Astrocyte (in vitro differentiated cells and primary cell): ENCODE measurements around the gene CHGA.

ENCODE experiments used
- EZH2 ChIP-seq: IDR thresholded peaks from 2 replicates; pipeline ENCODE4 v1.6.1; 2012; ENCODE audit warnings: mild to moderate bottlenecking, low read length, inconsistent platforms; ENCODE audit not compliant: insufficient read depth
- TF ChIP-seq, protein P1 (sequence below): IDR thresholded peaks from 2 replicates; pipeline ENCODE4 v1.5.1; 2011; ENCODE audit warnings: low read depth, mild to moderate bottlenecking, inconsistent platforms, low read length, moderate library complexity; ENCODE audit not compliant: insufficient read depth

DNA sequence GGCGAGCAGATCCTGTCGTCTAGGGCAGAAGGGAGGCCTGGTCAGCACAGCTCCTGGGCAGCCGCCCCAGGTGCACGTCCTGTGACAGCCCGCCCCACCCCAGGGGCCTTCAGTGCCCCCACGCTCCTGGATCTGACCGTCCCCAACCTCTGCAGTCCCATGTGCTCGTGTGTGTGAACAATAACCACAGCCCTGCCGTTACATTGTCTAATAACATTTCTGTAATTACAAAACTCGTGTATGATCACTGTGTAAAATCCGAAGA, 39.8 kb downstream of the CHGA start:
- TF ChIP-seq, protein P1, sequence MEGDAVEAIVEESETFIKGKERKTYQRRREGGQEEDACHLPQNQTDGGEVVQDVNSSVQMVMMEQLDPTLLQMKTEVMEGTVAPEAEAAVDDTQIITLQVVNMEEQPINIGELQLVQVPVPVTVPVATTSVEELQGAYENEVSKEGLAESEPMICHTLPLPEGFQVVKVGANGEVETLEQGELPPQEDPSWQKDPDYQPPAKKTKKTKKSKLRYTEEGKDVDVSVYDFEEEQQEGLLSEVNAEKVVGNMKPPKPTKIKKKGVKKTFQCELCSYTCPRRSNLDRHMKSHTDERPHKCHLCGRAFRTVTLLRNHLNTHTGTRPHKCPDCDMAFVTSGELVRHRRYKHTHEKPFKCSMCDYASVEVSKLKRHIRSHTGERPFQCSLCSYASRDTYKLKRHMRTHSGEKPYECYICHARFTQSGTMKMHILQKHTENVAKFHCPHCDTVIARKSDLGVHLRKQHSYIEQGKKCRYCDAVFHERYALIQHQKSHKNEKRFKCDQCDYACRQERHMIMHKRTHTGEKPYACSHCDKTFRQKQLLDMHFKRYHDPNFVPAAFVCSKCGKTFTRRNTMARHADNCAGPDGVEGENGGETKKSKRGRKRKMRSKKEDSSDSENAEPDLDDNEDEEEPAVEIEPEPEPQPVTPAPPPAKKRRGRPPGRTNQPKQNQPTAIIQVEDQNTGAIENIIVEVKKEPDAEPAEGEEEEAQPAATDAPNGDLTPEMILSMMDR: no peak
- no peak for TF ChIP-seq EZH2
